ENCODE data around the gene HAGHL. TPM values are rescaled to one million over a fixed set of nuclear protein-coding genes. Genes with fewer than 3 reads are reported as not detected.

HAGHL gene
- total RNA-seq, 1 experiment from 2014 or later, result 2.5 TPM

DNA sequence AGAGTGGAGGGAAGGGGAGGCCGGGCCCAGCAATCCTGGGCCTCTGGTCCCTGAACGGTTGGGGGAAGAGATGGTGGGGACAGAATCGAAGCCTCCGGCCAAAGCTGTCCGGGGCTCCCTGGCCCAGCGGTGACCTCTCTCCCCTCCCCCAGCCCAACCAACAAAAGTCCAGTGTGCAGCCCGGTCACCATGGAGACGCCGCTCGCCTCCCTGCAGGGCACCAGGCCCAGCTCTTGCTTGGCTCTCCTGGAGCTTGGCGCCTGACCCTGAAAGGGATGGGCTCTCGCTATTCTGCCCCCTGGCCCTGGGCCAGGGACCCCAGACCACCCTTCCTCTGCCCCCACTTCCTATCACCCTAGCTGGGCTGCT lies 10.7 kb upstream of the HAGHL start:
- no peak for DNase-seq (ENCODE audit: low spot score)
- no peaks in the 10 kb centered on the region for H3K9me3 ChIP-seq (ENCODE audit: low read depth, low read length, poor library complexity, severe bottlenecking)
- intact Hi-C loops (cut with micrococcal nuclease; ENCODE audit: unreplicated experiment), result loop anchor here (10.0 kb wide), 1 partner anchor 339 kb away; no protein-coding TSS in a partner anchor
- TF ChIP-seq, protein P1, sequence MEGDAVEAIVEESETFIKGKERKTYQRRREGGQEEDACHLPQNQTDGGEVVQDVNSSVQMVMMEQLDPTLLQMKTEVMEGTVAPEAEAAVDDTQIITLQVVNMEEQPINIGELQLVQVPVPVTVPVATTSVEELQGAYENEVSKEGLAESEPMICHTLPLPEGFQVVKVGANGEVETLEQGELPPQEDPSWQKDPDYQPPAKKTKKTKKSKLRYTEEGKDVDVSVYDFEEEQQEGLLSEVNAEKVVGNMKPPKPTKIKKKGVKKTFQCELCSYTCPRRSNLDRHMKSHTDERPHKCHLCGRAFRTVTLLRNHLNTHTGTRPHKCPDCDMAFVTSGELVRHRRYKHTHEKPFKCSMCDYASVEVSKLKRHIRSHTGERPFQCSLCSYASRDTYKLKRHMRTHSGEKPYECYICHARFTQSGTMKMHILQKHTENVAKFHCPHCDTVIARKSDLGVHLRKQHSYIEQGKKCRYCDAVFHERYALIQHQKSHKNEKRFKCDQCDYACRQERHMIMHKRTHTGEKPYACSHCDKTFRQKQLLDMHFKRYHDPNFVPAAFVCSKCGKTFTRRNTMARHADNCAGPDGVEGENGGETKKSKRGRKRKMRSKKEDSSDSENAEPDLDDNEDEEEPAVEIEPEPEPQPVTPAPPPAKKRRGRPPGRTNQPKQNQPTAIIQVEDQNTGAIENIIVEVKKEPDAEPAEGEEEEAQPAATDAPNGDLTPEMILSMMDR (conservative IDR thresholded peaks at IDR 0.05; ENCODE audit: low read depth, low read length), result no peak
- no peak for TF ChIP-seq EZH2 (IDR thresholded peaks at IDR 0.05; ENCODE audit: borderline replicate concordance, low read depth, low read length, poor library complexity, severe bottlenecking)
- peaks cover 31% of the 10 kb centered on the region for H3K27me3 ChIP-seq (replicated peaks; ENCODE audit: insufficient read depth, low read depth, low read length, poor library complexity)
- no peak overlapping the region for H3K4me3 ChIP-seq (ENCODE audit: low read depth, low read length, poor library complexity, severe bottlenecking)
- ChIA-PET POLR2A (ENCODE audit: low non-redundant PET) (no interaction called here), CTCF (interaction anchor here (1.0 kb wide), 1 partner anchor 12 kb away, joined by 5 read pairs; no protein-coding TSS in a partner anchor)
- no peak overlapping the region for H3K27ac ChIP-seq (ENCODE audit: low read depth, low read length, poor library complexity, severe bottlenecking)
- no TSS peak for BruUV-seq (replicated peaks)
- H3K4me1 ChIP-seq (ENCODE audit: insufficient read depth, low read length, poor library complexity, severe bottlenecking), result peaks cover 8% of the 10 kb centered on the region
- H3K36me3 ChIP-seq (ENCODE audit: insufficient read depth, low read length, poor library complexity, severe bottlenecking), result no peaks in the 10 kb centered on the region

DNA sequence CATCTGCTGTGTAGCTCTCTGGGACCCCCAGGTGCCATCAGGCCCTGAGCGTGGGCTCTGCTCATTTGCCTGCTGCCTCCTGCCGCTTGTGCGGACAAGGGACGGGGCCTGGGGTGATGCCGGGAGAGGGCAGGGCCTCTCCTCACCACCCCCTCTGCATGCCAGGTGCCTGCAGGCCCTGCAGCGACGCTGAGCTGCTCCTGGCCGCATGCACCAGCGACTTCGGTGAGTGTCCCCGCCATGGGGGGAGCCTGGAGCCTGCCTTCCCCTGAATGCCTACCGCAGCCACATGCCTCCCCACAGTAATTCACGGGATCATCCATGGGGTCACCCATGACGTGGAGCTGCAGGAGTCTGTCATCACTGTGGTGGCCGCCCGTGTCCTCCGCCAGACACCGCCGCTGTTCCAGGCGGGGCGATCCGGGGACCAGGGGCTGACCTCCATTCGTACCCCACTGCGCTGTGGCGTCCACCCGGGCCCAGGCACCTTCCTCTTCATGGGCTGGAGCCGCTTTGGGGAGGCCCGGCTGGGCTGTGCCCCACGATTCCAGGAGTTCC lies 10.1 kb upstream of the HAGHL start:
- no peak for TF ChIP-seq EZH2 (IDR thresholded peaks at IDR 0.05; ENCODE audit: borderline replicate concordance, low read depth, low read length, poor library complexity, severe bottlenecking)
- TF ChIP-seq, protein P1 (conservative IDR thresholded peaks at IDR 0.05; ENCODE audit: low read depth, low read length), result no peak
- Histone ChIP-seq H3K36me3 (ENCODE audit: insufficient read depth, low read length, poor library complexity, severe bottlenecking) (no peaks in the 10 kb centered on the region), H3K27me3 (replicated peaks; ENCODE audit: insufficient read depth, low read depth, low read length, poor library complexity) (peaks cover 31% of the 10 kb centered on the region), H3K4me1 (ENCODE audit: insufficient read depth, low read length, poor library complexity, severe bottlenecking) (peaks cover 8% of the 10 kb centered on the region), H3K27ac (ENCODE audit: low read depth, low read length, poor library complexity, severe bottlenecking) (no peak overlapping the region), H3K9me3 (ENCODE audit: low read depth, low read length, poor library complexity, severe bottlenecking) (no peaks in the 10 kb centered on the region), H3K4me3 (ENCODE audit: low read depth, low read length, poor library complexity, severe bottlenecking) (no peak overlapping the region)
- intact Hi-C loops (cut with micrococcal nuclease; ENCODE audit: unreplicated experiment), result loop anchor here (10.0 kb wide), 1 partner anchor 338 kb away; no protein-coding TSS in a partner anchor
- no peak for DNase-seq (ENCODE audit: low spot score)
- POLR2A ChIA-PET (ENCODE audit: low non-redundant PET), result no interaction called here
- CTCF ChIA-PET, result interaction anchor here (0.6 kb wide), 1 partner anchor 29 kb away, joined by 3 read pairs; no protein-coding TSS in a partner anchor
- no TSS peak for BruUV-seq (replicated peaks)

DNA sequence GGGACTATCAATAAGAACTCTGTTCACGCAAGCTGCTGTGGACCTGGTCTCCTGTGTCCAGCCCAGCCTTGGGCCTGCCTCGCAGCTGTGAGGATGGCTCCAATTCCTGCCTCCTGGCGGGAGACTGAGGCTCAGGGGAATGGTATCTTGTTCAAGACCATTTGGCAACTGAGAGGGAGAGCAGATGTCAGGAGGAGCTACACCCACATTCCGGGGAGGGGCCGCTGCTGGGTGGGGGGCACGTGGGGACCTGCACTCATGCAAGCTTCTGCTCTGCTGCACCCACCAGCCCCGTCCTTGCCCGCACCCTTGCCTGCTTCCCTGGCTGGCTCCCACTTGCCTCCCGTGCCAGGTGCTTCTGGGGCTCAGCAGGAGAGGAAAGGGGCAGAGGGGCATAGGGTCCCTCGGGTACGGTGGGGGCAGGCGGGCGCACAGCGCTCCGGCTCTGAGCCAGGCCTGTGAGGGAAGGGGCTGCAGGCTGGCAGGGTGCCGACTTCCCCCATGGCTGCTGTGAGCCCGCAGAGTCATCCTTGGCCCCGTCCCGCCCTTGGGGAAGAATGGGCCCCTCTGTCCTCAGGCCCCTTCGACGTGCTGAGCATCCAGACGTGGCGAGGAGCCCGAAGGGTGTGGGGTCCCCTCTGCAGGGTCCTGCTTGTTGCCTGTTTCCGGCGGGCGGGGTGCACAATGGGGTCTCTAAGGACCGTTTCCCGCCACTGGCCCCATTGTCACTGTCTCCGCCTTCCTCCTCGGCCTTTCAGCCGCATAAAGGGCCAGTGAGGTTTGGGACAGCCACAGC lies 9.3 kb upstream of the HAGHL start:
- intact Hi-C loops (cut with micrococcal nuclease; ENCODE audit: unreplicated experiment), result loop anchor here (10.0 kb wide), 1 partner anchor 337 kb away; no protein-coding TSS in a partner anchor
- BruUV-seq (replicated peaks), result no TSS peak
- Histone ChIP-seq H3K4me1 (ENCODE audit: insufficient read depth, low read length, poor library complexity, severe bottlenecking) (peaks cover 8% of the 10 kb centered on the region), H3K27me3 (replicated peaks; ENCODE audit: insufficient read depth, low read depth, low read length, poor library complexity) (peaks cover 31% of the 10 kb centered on the region), H3K27ac (ENCODE audit: low read depth, low read length, poor library complexity, severe bottlenecking) (no peak overlapping the region), H3K9me3 (ENCODE audit: low read depth, low read length, poor library complexity, severe bottlenecking) (no peaks in the 10 kb centered on the region), H3K36me3 (ENCODE audit: insufficient read depth, low read length, poor library complexity, severe bottlenecking) (no peaks in the 10 kb centered on the region), H3K4me3 (ENCODE audit: low read depth, low read length, poor library complexity, severe bottlenecking) (no peak overlapping the region)
- CTCF ChIA-PET, result interaction anchor here (0.6 kb wide), 2 partner anchors 10 to 28 kb away, joined by 3 read pairs; no protein-coding TSS in a partner anchor
- no peak for DNase-seq (ENCODE audit: low spot score)
- POLR2A ChIA-PET (ENCODE audit: low non-redundant PET), result no interaction called here
- no peak for TF ChIP-seq EZH2 (IDR thresholded peaks at IDR 0.05; ENCODE audit: borderline replicate concordance, low read depth, low read length, poor library complexity, severe bottlenecking)
- TF ChIP-seq, protein P1 (conservative IDR thresholded peaks at IDR 0.05; ENCODE audit: low read depth, low read length), result no peak

Data from A673 (cell line).